HG02852 (cell line): ENCODE results near the gene GOLGA6L22.
"Not testable (repeated sequence)": the region's sequence is repeated elsewhere in the genome, so short reads cannot be mapped to it uniquely, and the experiment has no call there.

Experiments
- ATAC-seq: cut with Tn5 transposase; IDR thresholded peaks from one replicate; pipeline ENCODE4 v1.9.1; 2021; ENCODE audit warnings: mild to moderate bottlenecking, moderate library complexity; ENCODE audit not compliant: unreplicated experiment

GOLGA6L22 gene

GRCh38 chr15:22458603-22459002 is at the start of gene GOLGA6L22:
Gene GOLGA6L22 (plus strand): TSS chr15:22458903. CDS start chr15:22458994, 91 bp downstream.
- not testable (repeated sequence) for ATAC-seq

GRCh38 chr15:22417288-22417687 is 41.4 kb upstream of the GOLGA6L22 start:
- ATAC-seq: not testable (repeated sequence)

- not testable (repeated sequence) for ATAC-seq
These were observed 40.9 kb upstream of the GOLGA6L22 start for GRCh38 chr15:22417795-22418194.

GRCh38 chr15:22418212-22418611 is 40.5 kb upstream of the GOLGA6L22 start:
- not testable (repeated sequence) for ATAC-seq

GRCh38 chr15:22418666-22419065 is 40.0 kb upstream of the GOLGA6L22 start:
- ATAC-seq: not testable (repeated sequence)

GRCh38 chr15:22420340-22420739 is 38.4 kb upstream of the GOLGA6L22 start:
- not testable (repeated sequence) for ATAC-seq

- not testable (repeated sequence) for ATAC-seq
These were observed 29.3 kb upstream of the GOLGA6L22 start for GRCh38 chr15:22429426-22429825.

- not testable (repeated sequence) for ATAC-seq
These were observed 27.0 kb upstream of the GOLGA6L22 start for GRCh38 chr15:22431687-22432086.

- ATAC-seq: not testable (repeated sequence)
These were observed 35.9 kb downstream of the GOLGA6L22 start for GRCh38 chr15:22494490-22495113.

GRCh38 chr15:22497200-22497599 is 38.5 kb downstream of the GOLGA6L22 start:
- not testable (repeated sequence) for ATAC-seq

- ATAC-seq: not testable (repeated sequence)
These were observed 39.7 kb downstream of the GOLGA6L22 start for GRCh38 chr15:22498220-22498925.

GRCh38 chr15:22502272-22502671 is 43.6 kb downstream of the GOLGA6L22 start:
- not testable (repeated sequence) for ATAC-seq

GRCh38 chr15:22506959-22507358 is 48.3 kb downstream of the GOLGA6L22 start:
- ATAC-seq: not testable (repeated sequence)

GRCh38 chr15:22516140-22516539 is 57.4 kb downstream of the GOLGA6L22 start:
- ATAC-seq: not testable (repeated sequence)
